RWPE2 (cell line): ENCODE results near the gene TIMM10B.

Source experiments
- ATAC-seq: fragments of 200-7000 bp; cut with Tn5 transposase; 3 replicates; pipeline ENCODE4 v1.9.1; 2021; ENCODE audit warnings: low read depth
- DNase-seq: peaks from one replicate; pipeline ENCODE4 v3.0.0-alpha.2; 2020; ENCODE audit warnings: low spot score
- H3K27ac ChIP-seq: fragments of 450-650 bp; 2 replicates; pipeline ENCODE4 v1.5.1; 2017; ENCODE audit warnings: mild to moderate bottlenecking; ENCODE audit not compliant: poor library complexity, severe bottlenecking
- H3K27me3 ChIP-seq: fragments of 250-450 bp; sonication (Bioruptor Pico); 2 replicates; pipeline ENCODE4 v1.5.1; 2021; ENCODE audit warnings: mild to moderate bottlenecking, moderate library complexity; ENCODE audit not compliant: insufficient read depth, poor library complexity, severe bottlenecking
- H3K36me3 ChIP-seq: fragments of 250-450 bp; sonication (Bioruptor Pico); 2 replicates; pipeline ENCODE4 v1.5.1; 2020; ENCODE audit warnings: low read depth, mild to moderate bottlenecking, moderate library complexity
- H3K4me1 ChIP-seq: fragments of 250-450 bp; sonication (Bioruptor Pico); 2 replicates; pipeline ENCODE4 v1.5.1; 2021; ENCODE audit warnings: mild to moderate bottlenecking, moderate library complexity; ENCODE audit not compliant: insufficient read depth, poor library complexity, severe bottlenecking
- H3K4me3 ChIP-seq: fragments of 250-450 bp; sonication (Bioruptor Pico); 2 replicates; pipeline ENCODE4 v1.5.1; 2021; ENCODE audit warnings: mild to moderate bottlenecking, moderate library complexity; ENCODE audit not compliant: severe bottlenecking
- H3K9me3 ChIP-seq: fragments of 250-450 bp; sonication (Bioruptor Pico); 2 replicates; pipeline ENCODE4 v1.5.1; 2021; ENCODE audit warnings: mild to moderate bottlenecking, moderate library complexity; ENCODE audit not compliant: severe bottlenecking
- TF ChIP-seq, protein P1 (sequence below): fragments of 450-650 bp; IDR thresholded peaks from one replicate; pipeline ENCODE4 v1.5.1; 2017; ENCODE audit warnings: mild to moderate bottlenecking, moderate library complexity; ENCODE audit not compliant: poor library complexity, severe bottlenecking

TIMM10B gene, protein sequence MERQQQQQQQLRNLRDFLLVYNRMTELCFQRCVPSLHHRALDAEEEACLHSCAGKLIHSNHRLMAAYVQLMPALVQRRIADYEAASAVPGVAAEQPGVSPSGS

DNA sequence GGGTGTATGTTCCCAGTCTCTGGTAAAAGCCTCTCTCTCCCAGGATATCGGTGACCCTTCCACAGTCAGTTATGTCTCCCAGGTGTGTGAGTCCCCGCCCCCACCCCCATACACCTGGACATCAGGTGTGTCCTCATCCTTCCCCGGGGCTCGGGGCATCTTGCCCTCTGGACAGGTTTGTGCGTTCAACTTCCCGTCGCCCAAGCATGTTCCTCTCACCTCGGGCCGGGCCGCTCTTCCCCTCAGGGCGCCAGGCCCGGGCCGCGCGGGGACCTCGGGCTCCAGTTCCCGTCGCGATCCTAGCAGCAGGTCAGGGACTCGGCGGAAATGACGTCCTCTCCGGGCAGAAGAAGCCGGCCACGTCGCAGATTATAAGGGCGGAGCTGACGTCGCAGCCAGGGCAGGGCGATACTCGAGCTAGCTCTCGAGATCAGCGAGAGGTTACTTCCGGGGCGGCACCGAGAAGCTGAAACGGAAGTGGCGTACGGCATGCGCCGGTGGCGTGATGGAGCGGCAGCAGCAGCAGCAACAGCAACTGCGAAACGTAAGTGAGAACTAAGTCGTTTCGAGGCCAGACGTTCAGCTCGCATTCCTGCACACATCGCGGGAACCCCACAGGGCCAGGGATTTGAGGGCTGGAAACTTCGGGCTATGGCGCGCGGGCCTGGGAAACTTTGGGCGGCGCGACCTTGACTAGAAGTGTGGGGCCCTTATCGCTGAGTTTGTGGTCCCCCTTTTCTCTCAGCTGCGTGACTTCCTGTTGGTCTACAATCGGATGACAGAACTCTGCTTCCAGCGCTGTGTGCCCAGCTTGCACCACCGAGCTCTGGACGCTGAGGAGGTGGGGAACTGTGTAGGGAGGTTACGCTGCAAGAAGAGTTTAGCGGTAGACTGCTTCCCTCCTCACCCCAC, at the start of gene TIMM10B, which contains the start of gene ARFIP2:
Gene TIMM10B (plus strand): TSS at position 490 of the 912 bp plus-strand sequence. CDS start 16 bp downstream, at position 506.
Gene ARFIP2 (minus strand): TSS at position 320 of the 912 bp plus-strand sequence. CDS start 910 bp downstream, outside the sequence.
- Histone ChIP-seq H3K4me3 (peak within 1 kb of the TSS; percentile 63), H3K27ac (peak within 1 kb of the TSS; percentile 61), H3K27me3 (no peaks in the 10 kb centered on the region), H3K4me1 (peaks cover 6% of the 10 kb centered on the region), H3K36me3 (peaks cover 80% of the 10 kb centered on the region), H3K9me3 (no peaks in the 10 kb centered on the region)
- peak; percentile 95 for ATAC-seq
- TF ChIP-seq, protein P1, sequence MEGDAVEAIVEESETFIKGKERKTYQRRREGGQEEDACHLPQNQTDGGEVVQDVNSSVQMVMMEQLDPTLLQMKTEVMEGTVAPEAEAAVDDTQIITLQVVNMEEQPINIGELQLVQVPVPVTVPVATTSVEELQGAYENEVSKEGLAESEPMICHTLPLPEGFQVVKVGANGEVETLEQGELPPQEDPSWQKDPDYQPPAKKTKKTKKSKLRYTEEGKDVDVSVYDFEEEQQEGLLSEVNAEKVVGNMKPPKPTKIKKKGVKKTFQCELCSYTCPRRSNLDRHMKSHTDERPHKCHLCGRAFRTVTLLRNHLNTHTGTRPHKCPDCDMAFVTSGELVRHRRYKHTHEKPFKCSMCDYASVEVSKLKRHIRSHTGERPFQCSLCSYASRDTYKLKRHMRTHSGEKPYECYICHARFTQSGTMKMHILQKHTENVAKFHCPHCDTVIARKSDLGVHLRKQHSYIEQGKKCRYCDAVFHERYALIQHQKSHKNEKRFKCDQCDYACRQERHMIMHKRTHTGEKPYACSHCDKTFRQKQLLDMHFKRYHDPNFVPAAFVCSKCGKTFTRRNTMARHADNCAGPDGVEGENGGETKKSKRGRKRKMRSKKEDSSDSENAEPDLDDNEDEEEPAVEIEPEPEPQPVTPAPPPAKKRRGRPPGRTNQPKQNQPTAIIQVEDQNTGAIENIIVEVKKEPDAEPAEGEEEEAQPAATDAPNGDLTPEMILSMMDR, result no peak
- peak; percentile 98 for DNase-seq

DNA sequence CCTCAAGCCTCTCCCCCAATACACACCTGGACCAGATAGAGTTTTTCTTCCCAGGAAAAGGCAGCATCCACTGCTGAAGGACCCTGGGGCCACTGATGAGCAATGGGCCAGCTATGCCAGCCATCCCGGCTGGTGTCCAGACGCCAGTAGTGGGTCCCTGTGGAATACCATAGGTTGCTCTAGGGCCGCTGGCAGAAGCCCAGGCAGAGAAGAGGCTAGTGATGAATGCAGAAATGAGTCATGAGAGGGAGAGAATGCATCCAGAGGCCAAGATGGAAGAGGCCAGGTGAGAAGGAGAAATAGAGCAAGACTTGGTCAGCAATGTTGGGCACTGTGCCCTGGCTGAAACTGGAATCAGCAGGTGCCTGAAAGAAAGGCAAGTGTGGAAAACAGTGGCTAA, 49.4 kb upstream of the TIMM10B start:
- H3K4me3 ChIP-seq, result no peak overlapping the region
- H3K4me1 ChIP-seq, result peaks cover 4% of the 10 kb centered on the region
- no peaks in the 10 kb centered on the region for H3K9me3 ChIP-seq
- peak; percentile 97 for ATAC-seq
- H3K36me3 ChIP-seq, result no peaks in the 10 kb centered on the region
- TF ChIP-seq, protein P1, result no peak
- DNase-seq, result peak; percentile 92
- no peaks in the 10 kb centered on the region for H3K27me3 ChIP-seq
- peak overlapping the region; percentile 26 for H3K27ac ChIP-seq

DNA sequence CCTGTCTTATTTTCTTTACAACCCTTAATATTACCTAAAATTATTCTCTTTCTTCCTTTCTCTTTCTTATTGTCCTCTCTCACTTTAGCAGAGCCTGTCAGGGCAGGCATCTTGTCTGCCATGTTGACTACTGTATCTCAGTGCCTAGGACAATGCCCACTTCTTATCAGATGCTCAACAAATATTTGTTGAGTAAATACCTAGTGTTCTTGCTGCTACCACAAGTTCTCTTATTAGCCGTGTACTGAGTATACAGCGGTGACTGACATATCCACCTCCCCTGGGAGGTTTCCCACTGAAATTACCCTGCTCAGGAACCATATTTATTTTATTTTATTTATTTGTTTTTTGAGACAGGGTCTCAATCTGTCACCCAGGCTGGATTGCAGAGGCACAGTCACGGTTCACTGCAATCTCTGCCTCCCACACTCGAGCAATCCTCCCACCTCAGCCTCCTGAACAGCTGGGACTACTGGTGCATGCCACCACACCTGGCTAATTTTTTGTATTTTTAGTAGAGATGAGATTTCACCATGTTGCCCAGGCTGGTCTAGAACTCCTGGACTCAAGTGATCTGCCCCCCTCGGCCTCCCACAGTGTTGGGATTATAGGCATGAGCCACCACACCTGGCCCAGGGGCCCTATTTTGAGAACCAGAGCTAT, 47.2 kb upstream of the TIMM10B start:
- TF ChIP-seq, protein P1, result no peak
- no peak for ATAC-seq
- Histone ChIP-seq H3K4me1 (peaks cover 4% of the 10 kb centered on the region), H3K9me3 (no peaks in the 10 kb centered on the region), H3K27me3 (no peaks in the 10 kb centered on the region), H3K4me3 (no peak overlapping the region), H3K27ac (no peak overlapping the region), H3K36me3 (no peaks in the 10 kb centered on the region)
- DNase-seq, result no peak

DNA sequence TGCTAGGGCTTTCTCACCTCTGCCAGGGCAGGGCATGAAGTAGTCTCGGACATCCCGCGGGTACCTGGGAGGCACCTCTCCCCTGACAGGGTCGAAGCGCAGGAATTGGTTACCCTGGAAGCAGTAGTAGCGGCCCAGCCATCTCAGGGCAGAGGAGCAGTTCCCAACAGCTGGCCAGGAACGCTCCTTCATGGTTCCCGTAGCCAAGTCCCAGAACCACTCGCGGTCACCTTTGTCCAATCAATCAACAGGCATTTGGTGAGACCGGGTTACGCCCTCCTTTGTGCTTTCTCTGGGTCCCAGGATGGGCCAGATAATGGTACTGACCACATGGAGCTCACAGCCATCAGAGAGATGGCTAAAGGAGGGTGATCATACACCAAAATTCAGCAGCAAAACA, 43.9 kb upstream of the TIMM10B start:
- Histone ChIP-seq H3K27me3 (no peaks in the 10 kb centered on the region), H3K36me3 (no peaks in the 10 kb centered on the region), H3K4me3 (no peak overlapping the region), H3K9me3 (no peaks in the 10 kb centered on the region), H3K27ac (no peak overlapping the region), H3K4me1 (no peaks in the 10 kb centered on the region)
- ATAC-seq (no peak), DNase-seq (no peak)
- TF ChIP-seq, protein P1, result no peak
